Measurements from ENCODE around the gene BTBD9. TPM values are rescaled to one million over a fixed set of nuclear protein-coding genes. Genes with fewer than 3 reads are reported as not detected.
A peak's percentile ranks its signal among the peaks of the same experiment; 100 is the strongest.

The BTBD9 gene
- total RNA-seq, 2 experiments from 2014 or later: 6.2 to 6.4 TPM

- DNase-seq (peak; percentile 28), ATAC-seq (peak; percentile 88)
- Mint-ChIP-seq H3K9me3 (no peaks in the 10 kb centered on the region), H3K27ac (peak overlapping the region; percentile 30), H3K36me3 (ENCODE audit: low read depth) (peaks cover 11% of the 10 kb centered on the region), H3K4me3 (no peak overlapping the region), H3K4me1 (ENCODE audit: low read depth) (peaks cover 16% of the 10 kb centered on the region), H3K27me3 (no peaks in the 10 kb centered on the region)
- POLR2A ChIA-PET: no interaction called here
- CTCF ChIA-PET: no interaction called here
- no peak for TF ChIP-seq CTCF (IDR thresholded peaks at IDR 0.05)
- intact Hi-C loops (cut with micrococcal nuclease): no loop called here
Observed at GRCh38 chr6:38283734-38284362, 355.9 kb downstream of the BTBD9 start.

GRCh38 chr6:38282911-38283310 lies 356.8 kb downstream of the BTBD9 start:
- no peaks in the 10 kb centered on the region for H3K9me3 Mint-ChIP-seq
- H3K27ac Mint-ChIP-seq: no peak overlapping the region
- intact Hi-C loops (cut with micrococcal nuclease): no loop called here
- ChIA-PET CTCF (no interaction called here), POLR2A (no interaction called here)
- no peak for ATAC-seq
- no peaks in the 10 kb centered on the region for H3K27me3 Mint-ChIP-seq
- no peak overlapping the region for H3K4me3 Mint-ChIP-seq
- TF ChIP-seq CTCF (IDR thresholded peaks at IDR 0.05): no peak
- peaks cover 13% of the 10 kb centered on the region for H3K36me3 Mint-ChIP-seq (ENCODE audit: low read depth)
- peaks cover 16% of the 10 kb centered on the region for H3K4me1 Mint-ChIP-seq (ENCODE audit: low read depth)
- DNase-seq: no peak

- CTCF ChIA-PET: no interaction called here
- no peak overlapping the region for H3K4me3 Mint-ChIP-seq
- intact Hi-C loops (cut with micrococcal nuclease): no loop called here
- no peak for TF ChIP-seq CTCF (IDR thresholded peaks at IDR 0.05)
- no peaks in the 10 kb centered on the region for H3K9me3 Mint-ChIP-seq
- POLR2A ChIA-PET: no interaction called here
- ATAC-seq (no peak), DNase-seq (no peak)
- peaks cover 12% of the 10 kb centered on the region for H3K36me3 Mint-ChIP-seq (ENCODE audit: low read depth)
- no peak overlapping the region for H3K27ac Mint-ChIP-seq
- peaks cover 16% of the 10 kb centered on the region for H3K4me1 Mint-ChIP-seq (ENCODE audit: low read depth)
- no peaks in the 10 kb centered on the region for H3K27me3 Mint-ChIP-seq
Observed at GRCh38 chr6:38281126-38281525, 358.6 kb downstream of the BTBD9 start.

GRCh38 chr6:38279963-38280588 lies 359.7 kb downstream of the BTBD9 start:
- H3K4me3 Mint-ChIP-seq: no peak overlapping the region
- ChIA-PET CTCF (interaction anchor here (0.6 to 1.3 kb wide), 2 partner anchors 12 to 24 kb away, joined by 3 read pairs; no protein-coding TSS in a partner anchor), POLR2A (interaction anchor here (1.3 kb wide), 1 partner anchor 10 kb away, joined by 4 read pairs; no protein-coding TSS in a partner anchor)
- peaks cover 10% of the 10 kb centered on the region for H3K36me3 Mint-ChIP-seq (ENCODE audit: low read depth)
- H3K9me3 Mint-ChIP-seq: no peaks in the 10 kb centered on the region
- intact Hi-C loops (cut with micrococcal nuclease): no loop called here
- ATAC-seq (no peak), DNase-seq (no peak)
- no peak for TF ChIP-seq CTCF (IDR thresholded peaks at IDR 0.05)
- H3K27ac Mint-ChIP-seq: no peak overlapping the region
- H3K27me3 Mint-ChIP-seq: no peaks in the 10 kb centered on the region
- peaks cover 14% of the 10 kb centered on the region for H3K4me1 Mint-ChIP-seq (ENCODE audit: low read depth)

GRCh38 chr6:38279423-38279822 lies 360.3 kb downstream of the BTBD9 start:
- intact Hi-C loops (cut with micrococcal nuclease): no loop called here
- peaks cover 10% of the 10 kb centered on the region for H3K4me1 Mint-ChIP-seq (ENCODE audit: low read depth)
- H3K27ac Mint-ChIP-seq: no peak overlapping the region
- H3K36me3 Mint-ChIP-seq (ENCODE audit: low read depth): peaks cover 9% of the 10 kb centered on the region
- ChIA-PET POLR2A (interaction anchor here (1.3 kb wide), 1 partner anchor 10 kb away, joined by 4 read pairs; no protein-coding TSS in a partner anchor), CTCF (interaction anchor here (0.6 to 1.3 kb wide), 2 partner anchors 12 to 23 kb away, joined by 3 read pairs; no protein-coding TSS in a partner anchor)
- H3K9me3 Mint-ChIP-seq: no peaks in the 10 kb centered on the region
- no peak for TF ChIP-seq CTCF (IDR thresholded peaks at IDR 0.05)
- H3K27me3 Mint-ChIP-seq: no peaks in the 10 kb centered on the region
- H3K4me3 Mint-ChIP-seq: no peak overlapping the region
- DNase-seq: no peak
- no peak for ATAC-seq
